ENCODE data around the gene ANKRD40. TPM values are rescaled to one million over a fixed set of nuclear protein-coding genes. Genes with fewer than 3 reads are reported as not detected.

The ANKRD40 gene
- total and polyA plus RNA-seq, 9 of the 15 experiments (the other 6 are each of a cell fraction or from before 2014, with no cell fraction given): 9.0 to 28.9 (median 27.7) TPM

DNA sequence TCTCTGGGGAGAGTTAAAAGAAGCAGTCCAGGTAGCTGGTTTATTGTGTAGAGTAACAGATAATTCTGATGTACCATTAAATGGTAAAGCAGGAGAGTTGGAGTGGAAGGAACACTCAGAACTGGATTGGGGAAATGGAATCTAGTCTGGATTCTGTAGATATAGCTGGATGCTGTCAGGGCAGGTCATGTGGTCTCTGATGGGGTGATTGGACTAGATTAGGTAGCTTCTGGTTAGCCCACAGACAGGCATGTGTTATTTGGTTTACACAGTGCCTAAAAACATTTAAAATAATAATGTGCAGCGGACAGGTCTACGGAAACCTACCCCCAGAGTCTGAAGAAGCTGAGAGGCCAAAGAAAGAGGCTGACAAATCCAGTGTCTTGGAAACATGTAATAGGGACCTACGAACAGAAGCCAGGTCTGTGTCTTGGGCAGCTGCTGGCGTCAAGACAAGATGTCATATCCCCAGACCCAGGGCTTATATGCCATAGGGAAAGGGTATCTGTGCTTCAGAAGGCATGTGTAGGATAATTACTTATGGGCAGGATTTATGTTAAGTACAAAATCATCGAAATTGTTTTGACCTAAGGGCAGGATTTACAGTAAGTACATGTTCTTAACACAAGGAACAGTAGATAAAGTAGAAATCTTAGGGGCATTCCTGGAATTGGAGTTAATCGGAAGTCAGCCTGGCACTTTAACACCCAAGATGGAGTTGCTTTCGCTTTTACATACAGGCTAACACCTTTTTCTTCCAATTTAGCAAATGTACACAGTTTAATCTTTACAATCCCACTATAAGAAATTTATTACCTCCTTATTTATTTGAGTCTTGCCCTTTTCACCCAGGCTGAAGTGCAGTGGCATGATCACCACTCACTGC is 24.1 kb upstream of the ANKRD40 start (continued):
- TF ChIP-seq SPI1 (IDR thresholded peaks at IDR 0.05; ENCODE audit: borderline replicate concordance, low read depth, low read length): peak; percentile 18; the same call in 1 of the 2 replicates
- TF ChIP-seq, protein P1, sequence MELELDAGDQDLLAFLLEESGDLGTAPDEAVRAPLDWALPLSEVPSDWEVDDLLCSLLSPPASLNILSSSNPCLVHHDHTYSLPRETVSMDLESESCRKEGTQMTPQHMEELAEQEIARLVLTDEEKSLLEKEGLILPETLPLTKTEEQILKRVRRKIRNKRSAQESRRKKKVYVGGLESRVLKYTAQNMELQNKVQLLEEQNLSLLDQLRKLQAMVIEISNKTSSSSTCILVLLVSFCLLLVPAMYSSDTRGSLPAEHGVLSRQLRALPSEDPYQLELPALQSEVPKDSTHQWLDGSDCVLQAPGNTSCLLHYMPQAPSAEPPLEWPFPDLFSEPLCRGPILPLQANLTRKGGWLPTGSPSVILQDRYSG (tag; conservative IDR thresholded peaks at IDR 0.05; ENCODE audit: low read depth): 0 out of 2 replicates have a peak, but pooled peaks have one; percentile 57

DNA sequence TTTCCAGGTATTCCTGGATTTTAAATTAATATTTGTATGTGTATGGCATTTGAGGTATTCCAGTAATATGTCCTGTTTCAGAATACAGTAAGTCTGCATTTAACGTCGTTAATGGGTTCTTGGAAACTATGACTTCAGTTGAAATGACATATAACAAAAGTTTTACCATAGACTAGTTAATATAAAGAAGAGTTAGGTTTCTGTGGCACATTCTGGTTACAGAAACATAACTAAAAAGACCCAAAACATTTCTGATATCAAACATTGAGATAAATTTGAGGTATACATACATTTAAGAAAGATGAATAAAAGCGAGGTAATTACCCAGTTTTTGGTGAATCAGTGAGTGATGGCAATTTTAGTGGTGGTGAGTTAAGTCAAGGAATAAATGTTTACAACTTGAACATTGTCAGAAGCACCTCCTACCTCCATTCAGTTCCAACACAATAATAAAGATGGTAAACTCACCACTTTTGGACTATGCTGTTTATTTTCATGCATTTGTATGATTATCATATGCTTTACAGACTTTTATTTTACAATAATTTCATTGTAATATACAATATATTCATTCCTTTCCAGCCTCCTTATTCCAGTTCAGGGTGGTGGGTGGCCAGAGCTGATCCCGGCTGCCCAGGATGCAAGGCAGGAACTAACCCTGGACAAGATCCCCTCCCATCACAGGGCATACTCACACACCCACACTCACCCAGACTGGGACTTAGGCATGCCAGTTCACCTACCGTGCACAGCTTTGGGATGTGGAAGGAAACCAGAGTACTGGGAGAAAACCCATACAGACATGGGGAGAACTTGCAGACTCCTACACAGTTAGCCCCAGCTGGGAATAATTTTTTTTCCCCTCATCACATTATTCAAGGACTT is 21.4 kb upstream of the ANKRD40 start:
- ChIA-PET POLR2A (interaction anchor here (0.6 to 0.7 kb wide), 3 partner anchors 9 to 172 kb away, joined by 3 read pairs; no protein-coding TSS in a partner anchor), CTCF (ENCODE audit: low intra/inter-chr PET ratio) (no interaction called here)
- DNase-seq (ENCODE audit: extremely low read depth in 1 of 4, low spot score in 3 of 4) (no peak), ATAC-seq (no peak), FAIRE-seq (no peak)
- in situ Hi-C loops (cut with MboI): no loop called here
- Histone ChIP-seq H3K9me1 (ENCODE audit: control insufficient read depth, insufficient read depth, low read length) (peaks cover 3% of the 10 kb centered on the region), H3K27me3 (ENCODE audit: control insufficient read depth in 2 of 2, insufficient read depth in 2 of 2, low read length in 2 of 2) (no peaks in the 10 kb centered on the region), H3K36me3 (ENCODE audit: control insufficient read depth, insufficient read depth, low read length) (peaks cover 34% of the 10 kb centered on the region; the same call in 2 of the 3 replicates), H2AFZ (ENCODE audit: low read depth, low read length) (no peak overlapping the region), H3K4me2 (ENCODE audit: insufficient read depth, low read length) (no peak overlapping the region), H3K4me1 (replicated peaks in 1 of 2; ENCODE audit: control insufficient read depth in 2 of 2, insufficient read depth in 2 of 2, low read length in 2 of 2) (peaks cover 10 to 25% of the 10 kb centered on the region in 2 experiments; a peak in 4 of 5 replicates), H3K9ac (ENCODE audit: insufficient read depth in 1 of 2, low read depth in 2 of 2, low read length in 2 of 2) (peak overlapping the region in 1 of 2 experiments; percentile 32; a peak in 1 of 4 replicates), H3K79me2 (ENCODE audit: control insufficient read depth, insufficient read depth, low read length) (peaks cover 99% of the 10 kb centered on the region), H4K20me1 (replicated peaks; ENCODE audit: control insufficient read depth, insufficient read depth, low read length) (peaks cover 42% of the 10 kb centered on the region), H3K27ac (ENCODE audit: extremely low read depth, low read depth, low read length) (no peak overlapping the region), H3K4me3 (no peak overlapping the region), H3K9me3 (replicated peaks; ENCODE audit: control insufficient read depth, insufficient read depth, low read depth, low read length) (no peaks in the 10 kb centered on the region)
- 69% methylated on average over 5 of the region's 5 CpGs for WGBS (ENCODE audit: insufficient coverage, low coverage, missing lambda C conversion rate)
- BruUV-seq (replicated peaks): no TSS peak
- intact Hi-C loops (cut with micrococcal nuclease): loop anchor here (10.0 kb wide), 1 partner anchor 206 kb away; no protein-coding TSS in a partner anchor
- TF ChIP-seq PHF8 (IDR thresholded peaks at IDR 0.05; ENCODE audit: borderline replicate concordance, low read length) (no peak), ZNF436 (CRISPR knock-in tag; IDR thresholded peaks at IDR 0.05) (no peak), FOXJ3 (CRISPR knock-in tag; IDR thresholded peaks at IDR 0.05) (no peak), ZNF778 (CRISPR knock-in tag; IDR thresholded peaks at IDR 0.05) (no peak), MCM7 (IDR thresholded peaks at IDR 0.05) (no peak), HIVEP1 (CRISPR knock-in tag; IDR thresholded peaks at IDR 0.05) (no peak), KLF16 (IDR thresholded peaks at IDR 0.05) (no peak)
- TF ChIP-seq, protein P2, sequence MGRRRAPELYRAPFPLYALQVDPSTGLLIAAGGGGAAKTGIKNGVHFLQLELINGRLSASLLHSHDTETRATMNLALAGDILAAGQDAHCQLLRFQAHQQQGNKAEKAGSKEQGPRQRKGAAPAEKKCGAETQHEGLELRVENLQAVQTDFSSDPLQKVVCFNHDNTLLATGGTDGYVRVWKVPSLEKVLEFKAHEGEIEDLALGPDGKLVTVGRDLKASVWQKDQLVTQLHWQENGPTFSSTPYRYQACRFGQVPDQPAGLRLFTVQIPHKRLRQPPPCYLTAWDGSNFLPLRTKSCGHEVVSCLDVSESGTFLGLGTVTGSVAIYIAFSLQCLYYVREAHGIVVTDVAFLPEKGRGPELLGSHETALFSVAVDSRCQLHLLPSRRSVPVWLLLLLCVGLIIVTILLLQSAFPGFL (CRISPR knock-in tag; IDR thresholded peaks at IDR 0.05): no peak
- TF ChIP-seq, protein P3, sequence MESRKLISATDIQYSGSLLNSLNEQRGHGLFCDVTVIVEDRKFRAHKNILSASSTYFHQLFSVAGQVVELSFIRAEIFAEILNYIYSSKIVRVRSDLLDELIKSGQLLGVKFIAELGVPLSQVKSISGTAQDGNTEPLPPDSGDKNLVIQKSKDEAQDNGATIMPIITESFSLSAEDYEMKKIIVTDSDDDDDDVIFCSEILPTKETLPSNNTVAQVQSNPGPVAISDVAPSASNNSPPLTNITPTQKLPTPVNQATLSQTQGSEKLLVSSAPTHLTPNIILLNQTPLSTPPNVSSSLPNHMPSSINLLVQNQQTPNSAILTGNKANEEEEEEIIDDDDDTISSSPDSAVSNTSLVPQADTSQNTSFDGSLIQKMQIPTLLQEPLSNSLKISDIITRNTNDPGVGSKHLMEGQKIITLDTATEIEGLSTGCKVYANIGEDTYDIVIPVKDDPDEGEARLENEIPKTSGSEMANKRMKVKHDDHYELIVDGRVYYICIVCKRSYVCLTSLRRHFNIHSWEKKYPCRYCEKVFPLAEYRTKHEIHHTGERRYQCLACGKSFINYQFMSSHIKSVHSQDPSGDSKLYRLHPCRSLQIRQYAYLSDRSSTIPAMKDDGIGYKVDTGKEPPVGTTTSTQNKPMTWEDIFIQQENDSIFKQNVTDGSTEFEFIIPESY (CRISPR knock-in tag; IDR thresholded peaks at IDR 0.05): no peak
